Epithelial cell of proximal tubule (primary cell): Measurements from ENCODE around the gene CYP2R1. TPM values are rescaled to one million over a fixed set of nuclear protein-coding genes. Genes with fewer than 3 reads are reported as not detected.

Experiments used
- DNase-seq: peaks from one replicate; pipeline ENCODE4 v3.0.0-alpha.2; 2011; ENCODE audit warnings: low read depth
- H3K4me3 ChIP-seq: 2 replicates; pipeline ENCODE4 v1.5.1; 2011; ENCODE audit warnings: low read depth, mild to moderate bottlenecking, low read length
- total RNA-seq: library from RNA; depleted of rRNA; stranded (reverse); fragments of >200 nt; gene quantifications from 2 replicates; pipeline ENCODE4 v1.2.3, GENCODE V29; 2015
- TF ChIP-seq, protein P1 (sequence below): conservative IDR thresholded peaks from 2 replicates; pipeline ENCODE4 v1.5.1; 2012; ENCODE audit warnings: low read depth, mild to moderate bottlenecking, low read length

The CYP2R1 gene
- total RNA-seq, 1 donor from 2014 or later: 6.2 TPM

DNA sequence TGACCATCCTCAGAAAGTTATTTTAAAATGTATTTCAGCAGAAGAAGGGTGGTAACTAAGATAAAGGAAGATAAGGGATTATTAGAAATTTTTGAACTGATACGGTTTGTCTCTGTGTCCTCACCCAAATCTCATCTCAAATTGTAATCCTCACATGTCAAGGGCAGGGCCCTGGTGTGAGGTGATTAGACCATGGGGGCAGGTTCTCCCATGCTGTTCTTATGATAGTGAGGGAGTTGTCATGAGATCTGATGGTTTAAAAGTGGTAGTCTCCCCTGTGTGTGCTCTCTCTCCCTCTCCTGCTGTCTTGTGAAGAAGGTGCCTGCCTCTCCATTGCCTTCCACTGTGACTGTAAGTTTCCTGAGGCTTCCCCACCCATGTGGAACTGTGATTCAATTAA, 36.1 kb downstream of the CYP2R1 start:
- H3K4me3 ChIP-seq: no peak overlapping the region
- no peak for DNase-seq
- TF ChIP-seq, protein P1, sequence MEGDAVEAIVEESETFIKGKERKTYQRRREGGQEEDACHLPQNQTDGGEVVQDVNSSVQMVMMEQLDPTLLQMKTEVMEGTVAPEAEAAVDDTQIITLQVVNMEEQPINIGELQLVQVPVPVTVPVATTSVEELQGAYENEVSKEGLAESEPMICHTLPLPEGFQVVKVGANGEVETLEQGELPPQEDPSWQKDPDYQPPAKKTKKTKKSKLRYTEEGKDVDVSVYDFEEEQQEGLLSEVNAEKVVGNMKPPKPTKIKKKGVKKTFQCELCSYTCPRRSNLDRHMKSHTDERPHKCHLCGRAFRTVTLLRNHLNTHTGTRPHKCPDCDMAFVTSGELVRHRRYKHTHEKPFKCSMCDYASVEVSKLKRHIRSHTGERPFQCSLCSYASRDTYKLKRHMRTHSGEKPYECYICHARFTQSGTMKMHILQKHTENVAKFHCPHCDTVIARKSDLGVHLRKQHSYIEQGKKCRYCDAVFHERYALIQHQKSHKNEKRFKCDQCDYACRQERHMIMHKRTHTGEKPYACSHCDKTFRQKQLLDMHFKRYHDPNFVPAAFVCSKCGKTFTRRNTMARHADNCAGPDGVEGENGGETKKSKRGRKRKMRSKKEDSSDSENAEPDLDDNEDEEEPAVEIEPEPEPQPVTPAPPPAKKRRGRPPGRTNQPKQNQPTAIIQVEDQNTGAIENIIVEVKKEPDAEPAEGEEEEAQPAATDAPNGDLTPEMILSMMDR: no peak

- no peak for DNase-seq
- no peak overlapping the region for H3K4me3 ChIP-seq
- TF ChIP-seq, protein P1: no peak
Observed at GRCh38 chr11:14854057-14854456, 38.0 kb downstream of the CYP2R1 start.

DNA sequence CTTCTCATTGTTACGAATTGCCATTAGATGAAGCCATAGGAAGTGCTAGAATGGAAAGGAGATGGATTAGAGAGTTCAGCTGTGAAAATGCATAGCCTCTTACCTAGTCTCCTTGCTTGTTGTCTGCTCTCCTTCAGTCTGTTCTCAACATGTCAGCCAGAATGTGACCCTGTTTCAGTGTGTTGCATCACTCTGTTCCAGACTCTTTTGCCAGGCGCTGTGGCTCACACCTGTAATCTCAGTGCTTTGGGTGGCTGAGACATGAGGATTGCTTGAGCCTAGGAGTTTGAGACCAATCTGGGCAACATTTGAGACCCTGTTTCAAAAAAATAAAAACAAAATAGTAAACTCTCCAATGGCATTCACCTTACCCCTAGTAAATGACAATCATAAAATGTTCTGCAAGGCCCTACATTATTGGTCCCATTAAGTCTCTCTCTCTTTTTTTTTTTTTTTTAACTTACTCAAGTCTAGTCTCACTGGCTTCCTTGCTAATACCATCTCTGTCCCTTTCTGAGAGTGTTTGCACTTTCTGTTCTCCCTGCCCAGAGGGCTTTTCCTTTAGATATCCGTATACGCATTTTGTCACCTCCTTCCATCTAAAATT, 39.4 kb downstream of the CYP2R1 start:
- DNase-seq: no peak
- H3K4me3 ChIP-seq: no peak overlapping the region
- TF ChIP-seq, protein P1: no peak

- TF ChIP-seq, protein P1: no peak
- no peak for DNase-seq
- no peak overlapping the region for H3K4me3 ChIP-seq
Observed at GRCh38 chr11:14842002-14842401, 50.0 kb downstream of the CYP2R1 start.

GRCh38 chr11:14835496-14836492, 56.2 kb downstream of the CYP2R1 start:
- no peak overlapping the region for H3K4me3 ChIP-seq
- TF ChIP-seq, protein P1: no peak

More at GRCh38 chr11:14835496-14836492, 56.2 kb downstream of the CYP2R1 start:
- no peak for DNase-seq

Other genes starting within 250 kb of the CYP2R1 start
- 4.8 and 5.1 TPM in 2 replicates for gene PDE3B, start 248.4 kb downstream of the CYP2R1 start, total RNA-seq
- gene CALCA, start 80.1 kb upstream of the CYP2R1 start, total RNA-seq: 0.29 TPM in 1 of 2 replicates, not detected in the other
- 0.29 and 0.72 TPM in 2 replicates for gene CALCB, start 181.4 kb upstream of the CYP2R1 start, total RNA-seq
- gene INSC, start 222.7 kb upstream of the CYP2R1 start, total RNA-seq: 0.58 and 0.81 TPM in 2 replicates